DOHH2 (cell line): ENCODE measurements around the gene DOK6.

Experiments used
- H3F3A ChIP-seq: fragments of 200-600 bp; sonication (generic), shearing (Covaris generic); 2 replicates; pipeline ENCODE4 v1.6.0; 2016; ENCODE audit warnings: antibody characterized with exemption, mild to moderate bottlenecking; ENCODE audit not compliant: control insufficient read depth, insufficient read depth
- H3K27ac ChIP-seq: fragments of 200-600 bp; sonication (generic); 2 replicates; pipeline ENCODE4 v1.5.1; 2014; ENCODE audit warnings: low read depth, mild to moderate bottlenecking, low read length, moderate library complexity
- H3K27me3 ChIP-seq: fragments of 200-600 bp; sonication (generic); 2 replicates; pipeline ENCODE4 v1.6.1; 2014; ENCODE audit warnings: mild to moderate bottlenecking, low read length, mixed read lengths; ENCODE audit not compliant: control insufficient read depth
- H3K36me3 ChIP-seq: fragments of 200-600 bp; sonication (generic); 2 replicates; pipeline ENCODE4 v1.6.1; 2014; ENCODE audit warnings: mild to moderate bottlenecking, low read length, moderate library complexity, mixed read lengths; ENCODE audit not compliant: control insufficient read depth
- H3K4me1 ChIP-seq: fragments of 200-600 bp; sonication (generic); 2 replicates; pipeline ENCODE4 v1.6.1; 2014; ENCODE audit warnings: mild to moderate bottlenecking, low read length, mixed read lengths; ENCODE audit not compliant: control insufficient read depth
- H3K4me2 ChIP-seq: fragments of 200-600 bp; sonication (generic); 2 replicates; pipeline ENCODE4 v1.6.0; 2014; ENCODE audit warnings: mild to moderate bottlenecking, low read length, moderate library complexity
- H3K4me3 ChIP-seq: fragments of 200-600 bp; sonication (generic); 2 replicates; pipeline ENCODE4 v1.5.1; 2014; ENCODE audit warnings: mild to moderate bottlenecking, low read length, mixed read lengths
- H3K79me2 ChIP-seq: fragments of 200-600 bp; sonication (generic); 2 replicates; pipeline ENCODE4 v1.6.1; 2014; ENCODE audit warnings: mild to moderate bottlenecking, low read length, mixed read lengths; ENCODE audit not compliant: control insufficient read depth
- H3K9me2 ChIP-seq: fragments of 200-600 bp; sonication (generic); replicated peaks from 2 replicates; pipeline ENCODE4 v1.6.1; 2014; ENCODE audit warnings: mild to moderate bottlenecking, low read length, mixed read lengths; ENCODE audit not compliant: control insufficient read depth
- H3K9me3 ChIP-seq: fragments of 200-600 bp; sonication (generic); 2 replicates; pipeline ENCODE4 v1.6.1; 2014; ENCODE audit warnings: antibody characterized with exemption, low read length, mixed read lengths; ENCODE audit not compliant: control insufficient read depth, insufficient read depth
- H4K20me1 ChIP-seq: fragments of 200-600 bp; sonication (generic); 2 replicates; pipeline ENCODE4 v1.6.0; 2014; ENCODE audit warnings: low read depth, mild to moderate bottlenecking, antibody characterized with exemption, low read length, moderate library complexity; ENCODE audit not compliant: control insufficient read depth, insufficient read depth
- EZH2phosphoT487 ChIP-seq: fragments of 200-600 bp; sonication (generic); IDR thresholded peaks from 2 replicates; pipeline ENCODE4 v1.6.1; 2017; ENCODE audit warnings: borderline replicate concordance, mild to moderate bottlenecking, antibody characterized with exemption, low read length, moderate library complexity, mixed read lengths
- TF ChIP-seq, protein P1 (sequence below): fragments of 200-600 bp; sonication (generic); IDR thresholded peaks from one replicate; pipeline ENCODE4 v1.5.1; 2014; ENCODE audit warnings: antibody characterized with exemption, mild to moderate bottlenecking, low read depth, low read length; ENCODE audit not compliant: poor library complexity, severe bottlenecking

Gene DOK6

GRCh38 chr18:69588301-69588700 is 187.6 kb downstream of the DOK6 start:
- H3K27ac ChIP-seq = no peak overlapping the region
- TF ChIP-seq, protein P1, sequence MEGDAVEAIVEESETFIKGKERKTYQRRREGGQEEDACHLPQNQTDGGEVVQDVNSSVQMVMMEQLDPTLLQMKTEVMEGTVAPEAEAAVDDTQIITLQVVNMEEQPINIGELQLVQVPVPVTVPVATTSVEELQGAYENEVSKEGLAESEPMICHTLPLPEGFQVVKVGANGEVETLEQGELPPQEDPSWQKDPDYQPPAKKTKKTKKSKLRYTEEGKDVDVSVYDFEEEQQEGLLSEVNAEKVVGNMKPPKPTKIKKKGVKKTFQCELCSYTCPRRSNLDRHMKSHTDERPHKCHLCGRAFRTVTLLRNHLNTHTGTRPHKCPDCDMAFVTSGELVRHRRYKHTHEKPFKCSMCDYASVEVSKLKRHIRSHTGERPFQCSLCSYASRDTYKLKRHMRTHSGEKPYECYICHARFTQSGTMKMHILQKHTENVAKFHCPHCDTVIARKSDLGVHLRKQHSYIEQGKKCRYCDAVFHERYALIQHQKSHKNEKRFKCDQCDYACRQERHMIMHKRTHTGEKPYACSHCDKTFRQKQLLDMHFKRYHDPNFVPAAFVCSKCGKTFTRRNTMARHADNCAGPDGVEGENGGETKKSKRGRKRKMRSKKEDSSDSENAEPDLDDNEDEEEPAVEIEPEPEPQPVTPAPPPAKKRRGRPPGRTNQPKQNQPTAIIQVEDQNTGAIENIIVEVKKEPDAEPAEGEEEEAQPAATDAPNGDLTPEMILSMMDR = no peak
- TF ChIP-seq EZH2phosphoT487 = no peak
- no peaks in the 10 kb centered on the region for H3K36me3 ChIP-seq
- H3K79me2 ChIP-seq = no peaks in the 10 kb centered on the region
- H4K20me1 ChIP-seq = no peaks in the 10 kb centered on the region
- no peak overlapping the region for H3K4me3 ChIP-seq
- no peak overlapping the region for H3K4me2 ChIP-seq
- no peaks in the 10 kb centered on the region for H3F3A ChIP-seq
- no peaks in the 10 kb centered on the region for H3K9me3 ChIP-seq
- no peaks in the 10 kb centered on the region for H3K27me3 ChIP-seq
- no peaks in the 10 kb centered on the region for H3K9me2 ChIP-seq
- no peaks in the 10 kb centered on the region for H3K4me1 ChIP-seq

- no peak for TF ChIP-seq EZH2phosphoT487
- TF ChIP-seq, protein P1 = no peak
- Histone ChIP-seq H3K27ac (no peak overlapping the region), H3F3A (no peaks in the 10 kb centered on the region), H4K20me1 (no peaks in the 10 kb centered on the region), H3K4me2 (no peak overlapping the region), H3K79me2 (no peaks in the 10 kb centered on the region), H3K27me3 (no peaks in the 10 kb centered on the region), H3K36me3 (no peaks in the 10 kb centered on the region), H3K4me1 (no peaks in the 10 kb centered on the region), H3K4me3 (no peak overlapping the region), H3K9me3 (no peaks in the 10 kb centered on the region), H3K9me2 (no peaks in the 10 kb centered on the region)
Measured at GRCh38 chr18:69590150-69590549, 189.5 kb downstream of the DOK6 start.

GRCh38 chr18:69596345-69596744 is 195.7 kb downstream of the DOK6 start:
- H3K36me3 ChIP-seq = no peaks in the 10 kb centered on the region
- H3K27ac ChIP-seq = no peak overlapping the region
- H3K4me1 ChIP-seq = no peaks in the 10 kb centered on the region
- no peaks in the 10 kb centered on the region for H3F3A ChIP-seq
- no peaks in the 10 kb centered on the region; the same call in 1 of the 2 replicates for H3K9me3 ChIP-seq
- no peaks in the 10 kb centered on the region for H3K79me2 ChIP-seq
- H3K9me2 ChIP-seq = no peaks in the 10 kb centered on the region
- no peak overlapping the region for H3K4me2 ChIP-seq
- no peaks in the 10 kb centered on the region for H4K20me1 ChIP-seq
- no peak for TF ChIP-seq EZH2phosphoT487
- TF ChIP-seq, protein P1 = no peak
- no peak overlapping the region for H3K4me3 ChIP-seq
- H3K27me3 ChIP-seq = no peaks in the 10 kb centered on the region

DNA sequence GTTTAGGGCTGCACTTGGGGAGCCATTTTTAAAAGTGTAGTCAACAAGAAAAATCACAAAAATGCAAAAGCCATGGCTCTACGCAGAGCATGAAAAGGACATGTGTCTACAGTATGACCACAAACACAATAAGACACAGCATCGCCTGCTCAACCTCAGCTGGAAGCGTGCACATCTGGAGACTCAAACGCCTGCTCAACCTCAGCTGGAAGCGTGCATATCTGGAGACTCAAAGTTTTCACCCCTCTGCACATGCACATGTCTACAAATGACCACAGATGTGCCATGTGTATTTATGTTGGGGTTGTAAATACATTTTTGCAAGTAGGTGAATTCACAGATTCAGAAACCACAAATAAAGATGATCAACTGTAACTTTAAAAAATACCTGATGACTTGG is 196.9 kb downstream of the DOK6 start:
- no peak for TF ChIP-seq EZH2phosphoT487
- TF ChIP-seq, protein P1 = no peak
- H3K79me2 ChIP-seq = no peaks in the 10 kb centered on the region
- no peaks in the 10 kb centered on the region for H3F3A ChIP-seq
- H3K4me2 ChIP-seq = no peak overlapping the region
- no peak overlapping the region for H3K4me3 ChIP-seq
- no peaks in the 10 kb centered on the region; the same call in 1 of the 2 replicates for H3K9me3 ChIP-seq
- no peaks in the 10 kb centered on the region for H3K36me3 ChIP-seq
- H3K9me2 ChIP-seq = no peaks in the 10 kb centered on the region
- H3K27ac ChIP-seq = no peak overlapping the region
- H3K4me1 ChIP-seq = no peaks in the 10 kb centered on the region
- no peaks in the 10 kb centered on the region for H4K20me1 ChIP-seq
- H3K27me3 ChIP-seq = no peaks in the 10 kb centered on the region
